SIG-M5 (cell line): Measurements from ENCODE around the gene IFFO2.
"Not testable (repeated sequence)": the region's sequence is repeated elsewhere in the genome, so short reads cannot be mapped to it uniquely, and the experiment has no call there.

Experiments
- DNase-seq: peaks from one replicate; lab custom pipeline; 2025; lab: John Stamatoyannopoulos, UW

Gene IFFO2

DNA sequence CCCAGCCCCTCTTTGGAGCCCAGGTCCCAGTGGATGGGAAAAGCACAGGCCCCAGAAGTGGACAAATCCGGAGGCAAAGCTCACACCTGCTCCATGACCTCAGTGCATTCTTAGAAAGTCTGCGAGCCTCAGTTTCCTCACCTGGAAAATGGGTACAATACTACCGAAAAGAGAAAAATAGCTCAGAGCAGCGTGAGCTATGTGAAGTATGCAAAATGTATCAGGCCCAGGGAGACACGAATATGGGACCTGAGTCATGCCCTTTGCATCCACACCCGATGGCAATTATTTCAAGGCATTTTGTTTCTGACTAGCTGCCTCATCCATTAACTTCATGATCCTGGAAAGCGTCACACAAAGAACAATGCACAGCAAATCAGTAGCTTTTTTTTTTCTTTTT lies 63.4 kb downstream of the IFFO2 start:
- no peak for DNase-seq

DNA sequence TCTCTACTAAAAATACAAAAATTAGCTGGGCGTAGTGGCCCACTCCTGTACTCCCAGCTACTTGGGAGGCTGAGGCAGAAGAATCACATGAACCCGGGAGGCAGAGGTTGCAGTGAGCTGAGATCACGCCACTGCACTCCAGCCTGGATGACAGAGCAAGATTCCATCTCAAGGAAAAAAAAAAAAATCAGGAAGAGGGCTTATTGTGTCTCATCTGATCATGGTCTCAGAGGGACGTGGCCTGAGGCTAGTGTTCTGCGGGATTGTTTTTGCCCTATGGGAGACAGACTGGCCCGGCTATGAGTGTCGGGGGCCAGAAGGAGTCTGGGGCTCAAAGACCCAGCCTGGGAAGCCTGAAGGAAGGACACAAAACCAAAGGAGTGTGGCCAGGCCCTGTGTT lies 64.6 kb downstream of the IFFO2 start:
- not testable (repeated sequence) for DNase-seq

DNA sequence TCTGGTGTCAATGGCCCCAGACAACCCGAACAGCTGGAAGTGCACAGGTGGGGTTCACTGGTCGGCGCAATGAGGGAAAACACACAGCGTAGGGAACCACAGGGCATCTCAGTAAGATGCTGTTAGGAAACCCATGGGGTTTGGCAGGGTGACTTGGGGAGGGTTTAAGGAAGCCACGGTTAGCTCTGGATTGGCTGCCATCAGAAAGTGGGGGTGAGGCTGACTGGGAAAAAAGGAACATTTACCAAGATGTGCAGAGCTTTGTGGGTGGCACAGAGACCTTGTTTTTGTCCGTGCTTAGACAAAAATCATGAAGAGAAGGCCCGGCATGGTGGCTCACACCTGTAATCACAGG lies 65.1 kb downstream of the IFFO2 start:
- no peak for DNase-seq

DNA sequence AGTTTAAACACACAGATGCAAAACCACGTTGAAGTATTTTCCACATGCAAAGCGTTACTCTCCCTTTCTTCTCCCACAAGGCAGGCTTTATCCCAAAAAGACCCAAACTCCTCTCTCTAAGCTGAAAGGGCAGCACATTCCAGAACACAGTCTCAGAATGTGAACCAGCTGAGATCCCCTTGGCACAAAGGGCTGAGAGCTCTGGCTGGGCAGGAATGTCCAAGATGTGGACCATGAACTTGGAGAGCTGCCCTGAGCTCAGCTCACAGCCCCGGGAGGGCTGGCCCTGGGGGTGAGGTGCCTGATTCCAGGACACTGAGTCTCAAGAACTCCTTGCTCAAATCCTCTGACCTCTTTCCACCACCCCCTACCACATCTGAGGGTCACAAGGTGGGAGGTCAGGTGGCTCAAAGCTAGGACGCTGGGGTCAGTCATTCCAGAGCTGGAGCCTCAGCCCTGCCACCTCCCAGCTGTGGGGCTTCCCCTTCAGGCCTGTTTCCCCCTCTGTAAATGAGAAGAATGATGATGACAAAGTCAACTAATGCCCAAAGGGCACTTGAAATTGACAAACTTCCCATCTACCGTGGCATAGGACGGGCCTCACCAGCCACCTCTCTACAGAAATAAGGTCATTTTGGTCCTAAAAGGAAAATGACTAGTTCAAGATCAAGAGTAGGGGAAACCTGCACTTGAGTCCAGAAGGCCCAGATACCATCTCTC lies 65.6 kb downstream of the IFFO2 start:
- DNase-seq, result no peak

DNA sequence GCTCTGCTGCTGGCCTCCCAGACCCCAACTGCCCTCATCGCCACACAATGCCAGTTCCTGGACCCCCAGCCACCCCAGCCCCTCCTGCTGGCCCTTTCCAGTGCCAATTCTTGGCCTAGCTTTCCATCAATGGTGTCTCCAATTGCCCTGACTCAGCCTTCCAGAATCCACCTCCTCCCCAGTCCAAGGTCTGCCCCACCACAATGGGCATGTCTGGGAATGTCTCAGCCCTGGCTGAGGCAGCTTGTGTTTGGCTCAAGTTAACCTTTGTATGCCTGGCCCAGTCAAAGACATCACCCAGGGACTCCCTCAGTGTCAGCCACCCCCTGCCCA lies 70.5 kb downstream of the IFFO2 start:
- no peak for DNase-seq

DNA sequence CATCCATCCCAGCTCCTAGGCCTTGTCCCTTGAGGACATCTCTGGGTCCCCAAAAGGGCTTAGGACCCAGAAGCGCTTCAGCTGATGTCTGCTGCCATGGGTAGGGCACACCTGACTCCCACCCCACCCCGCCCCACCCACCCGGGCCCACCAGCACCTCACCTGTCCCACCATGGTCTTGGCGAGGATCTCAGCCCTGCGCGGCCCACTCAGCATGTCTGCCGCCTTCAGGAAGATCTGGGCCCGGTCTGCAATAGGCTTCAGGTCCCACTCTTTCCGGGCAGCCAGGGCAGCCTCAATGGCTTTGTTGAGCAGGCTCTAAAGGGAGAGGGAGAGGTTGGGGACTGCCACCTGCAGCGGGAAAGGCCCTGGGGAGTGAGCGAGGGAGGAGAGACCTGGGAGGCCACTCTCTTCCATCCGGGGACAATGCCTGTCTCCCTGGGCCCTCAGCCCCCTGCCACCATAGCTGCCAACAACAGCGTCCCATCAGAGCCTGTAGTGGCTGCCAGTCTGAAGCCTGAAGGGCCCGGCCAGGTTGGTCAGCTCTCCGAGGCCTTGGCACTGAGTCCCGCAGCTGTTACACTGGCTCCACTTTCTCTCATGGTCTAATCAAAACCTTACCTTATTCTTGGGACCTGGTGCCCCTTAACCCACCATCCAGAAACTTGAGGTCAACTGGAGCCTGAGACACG lies 71.0 kb downstream of the IFFO2 start:
- DNase-seq, result no peak

DNA sequence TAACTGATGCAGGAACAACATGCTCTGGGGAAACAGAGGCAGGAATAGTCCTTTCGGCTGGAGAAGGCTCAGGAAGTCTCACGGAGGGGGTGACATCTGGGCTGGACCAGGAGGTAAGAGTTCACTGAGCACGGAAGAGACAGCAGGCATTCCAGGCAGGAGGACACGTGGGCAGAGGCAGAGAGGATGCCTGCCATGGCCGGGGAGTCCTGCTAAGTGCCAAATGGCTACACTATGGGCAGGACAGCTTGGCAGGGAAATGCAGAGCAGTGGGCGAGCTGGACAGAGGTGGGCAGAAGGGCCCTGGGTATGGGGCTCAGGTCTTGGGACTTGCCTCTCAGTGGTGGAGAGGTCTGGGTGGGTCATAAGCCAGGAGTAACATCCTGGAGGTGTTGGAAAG lies 71.7 kb downstream of the IFFO2 start:
- no peak for DNase-seq

DNA sequence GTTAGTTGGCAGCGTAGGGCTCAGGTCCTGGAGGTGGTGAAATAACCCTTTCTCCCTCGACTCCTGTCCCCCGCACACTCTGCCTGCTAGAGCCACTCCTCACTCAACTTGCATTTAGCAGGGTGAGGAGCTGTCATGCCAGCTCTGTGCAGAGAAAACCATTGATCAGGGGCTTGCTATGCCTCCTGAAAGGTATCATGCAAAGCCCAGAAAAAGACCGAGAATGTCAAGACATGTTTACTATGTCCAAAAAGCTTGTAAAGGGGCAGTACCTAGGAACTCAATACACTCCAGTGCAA lies 72.1 kb downstream of the IFFO2 start:
- no peak for DNase-seq

DNA sequence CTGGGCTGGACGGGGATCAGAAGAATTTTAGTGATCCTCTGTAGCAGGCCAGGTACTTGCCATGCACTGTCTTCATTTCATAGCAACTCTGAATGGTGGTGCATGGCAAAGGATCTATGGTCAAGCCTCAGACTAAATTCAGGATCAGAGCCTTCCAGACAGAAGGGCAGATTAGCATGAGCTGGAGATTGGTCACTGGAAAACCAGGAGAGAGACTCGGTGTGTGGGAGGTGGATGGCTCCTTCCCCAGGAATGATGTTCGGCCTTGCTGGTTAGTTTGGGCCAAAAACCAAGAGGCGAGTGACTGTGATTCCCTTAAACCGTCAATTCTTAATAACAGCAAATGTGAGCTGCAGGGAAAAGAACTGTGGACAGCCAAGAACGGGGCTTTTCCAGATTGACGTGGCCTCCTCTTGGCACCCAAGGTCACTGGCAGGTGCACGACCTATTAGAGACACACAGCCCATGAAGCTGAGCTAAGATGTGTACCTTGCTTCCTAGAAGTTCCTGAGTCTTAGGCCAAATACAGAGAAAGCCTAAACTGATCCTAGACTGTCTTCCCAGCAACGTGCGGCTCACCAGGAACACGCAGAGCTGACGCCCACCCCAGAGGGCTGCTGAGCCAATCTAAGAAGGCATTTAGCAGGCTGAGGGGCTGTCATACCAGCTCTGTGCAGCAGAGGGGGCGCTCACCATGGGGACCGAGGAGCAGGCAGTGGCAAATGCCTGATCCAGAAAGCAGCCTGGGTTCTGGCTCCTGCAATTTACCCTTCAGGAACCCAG lies 72.6 kb downstream of the IFFO2 start:
- no peak for DNase-seq

DNA sequence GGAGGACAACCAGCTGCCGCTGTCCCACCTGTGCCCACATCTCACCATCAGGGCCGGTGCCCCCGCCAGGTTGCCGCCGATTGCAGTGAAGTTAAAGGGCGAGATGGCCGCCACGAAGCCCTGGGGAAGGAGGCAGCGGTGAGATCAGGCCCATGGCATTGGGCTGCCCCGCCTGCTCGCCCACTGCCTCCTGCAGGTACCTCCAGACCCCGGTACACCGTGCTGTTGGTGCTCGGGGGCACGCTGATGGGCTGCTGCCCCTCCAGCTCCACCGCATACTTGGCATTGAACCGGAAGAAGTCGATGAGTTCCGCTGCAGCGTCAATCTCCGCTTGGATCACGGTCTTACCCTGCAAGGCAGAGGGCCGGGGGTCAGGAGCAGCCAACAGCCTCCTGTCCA lies 73.4 kb downstream of the IFFO2 start:
- DNase-seq, result no peak

DNA sequence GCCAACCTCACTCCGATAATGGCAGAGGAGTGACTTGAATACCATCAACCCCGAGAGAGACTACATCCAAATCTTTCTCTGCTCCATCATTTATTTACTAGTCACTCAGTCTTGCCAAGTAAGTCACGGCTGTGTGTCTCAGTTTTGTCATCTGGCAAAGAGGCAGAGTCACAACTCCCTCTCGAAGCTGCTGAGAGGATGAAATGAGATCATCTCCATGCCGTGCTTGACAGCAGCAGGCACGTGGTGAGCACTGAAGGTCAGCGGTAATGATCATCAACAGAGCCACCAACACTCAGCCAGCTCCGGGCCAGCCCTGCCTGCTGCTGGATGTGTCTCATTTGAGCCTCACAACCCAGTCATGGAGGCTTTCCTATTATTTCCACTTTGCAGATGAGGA lies 74.0 kb downstream of the IFFO2 start:
- no peak for DNase-seq

DNA sequence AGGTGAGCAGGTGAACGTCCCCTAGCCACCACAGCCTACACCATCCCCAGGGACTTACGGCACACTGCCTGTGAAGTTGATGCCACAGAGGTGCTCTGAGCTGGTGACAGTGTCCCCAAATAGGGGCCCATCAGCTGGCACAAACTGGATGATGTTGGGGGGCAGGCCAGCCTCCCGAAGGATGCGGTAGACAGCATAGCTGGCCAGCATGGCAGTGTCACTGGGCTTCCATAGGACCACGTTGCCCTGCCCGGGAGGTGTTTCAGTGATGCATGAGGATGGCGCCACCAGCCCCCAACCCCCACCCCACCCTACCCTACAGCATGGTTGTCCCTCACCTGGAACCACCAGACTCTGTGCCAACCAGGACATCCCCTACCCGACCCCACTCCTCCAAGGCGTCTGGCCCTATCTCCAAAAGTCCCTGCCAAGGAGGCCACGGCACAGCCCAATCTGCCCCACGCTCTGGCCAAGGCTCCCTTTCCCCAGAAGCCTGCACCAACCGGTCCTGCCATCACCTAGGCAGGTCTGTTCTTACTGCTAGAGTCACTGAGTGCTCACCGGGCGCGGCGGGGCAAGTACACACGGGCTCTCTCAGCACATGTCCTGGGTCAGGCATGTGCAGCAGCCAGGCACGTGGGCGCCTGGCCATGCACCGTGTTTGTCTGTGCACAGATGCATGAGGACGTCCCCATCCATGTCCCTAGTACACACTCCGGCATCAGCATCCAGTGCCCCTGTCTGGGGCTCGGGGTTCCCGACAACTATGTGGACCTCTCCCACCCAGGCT lies 74.6 kb downstream of the IFFO2 start:
- DNase-seq, result no peak

DNA sequence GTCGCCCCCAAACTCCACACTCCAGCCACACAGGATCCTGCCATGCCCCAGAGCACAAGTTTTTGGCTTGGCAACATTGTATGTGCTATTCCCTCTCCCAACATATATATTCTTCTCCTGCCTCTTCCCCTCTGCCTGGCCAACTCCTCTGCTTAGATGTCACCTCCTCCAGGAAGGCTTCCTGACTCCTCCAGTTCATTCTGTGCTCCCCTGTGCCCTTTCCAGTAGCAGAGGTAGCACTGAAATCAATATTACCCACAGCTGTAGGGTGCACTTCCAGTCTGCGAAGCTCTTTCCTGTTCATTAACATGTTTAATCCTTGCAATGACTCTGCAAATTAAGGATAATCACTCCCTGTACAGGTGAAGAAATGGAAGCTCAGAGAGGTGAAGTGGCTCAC lies 75.3 kb downstream of the IFFO2 start:
- DNase-seq, result no peak

DNA sequence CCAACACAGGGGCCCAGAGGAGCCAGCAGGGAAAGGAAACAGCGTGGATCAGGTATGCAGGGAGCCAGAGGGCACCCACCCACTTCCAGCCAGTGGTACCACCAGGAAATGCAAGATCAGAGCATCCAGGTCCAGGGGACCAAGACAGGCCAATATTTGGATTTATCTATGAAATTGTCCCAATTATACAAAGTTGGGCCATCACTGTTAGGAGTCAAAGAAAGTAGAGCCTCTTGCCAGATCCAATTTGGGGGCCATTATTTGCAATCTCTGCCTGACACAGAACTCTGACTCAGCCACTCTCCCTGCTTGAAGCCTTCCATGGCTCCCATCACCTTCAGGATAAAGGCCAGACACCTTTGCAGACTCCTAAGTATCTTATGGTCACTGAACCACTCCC lies 75.9 kb downstream of the IFFO2 start:
- DNase-seq, result no peak

DNA sequence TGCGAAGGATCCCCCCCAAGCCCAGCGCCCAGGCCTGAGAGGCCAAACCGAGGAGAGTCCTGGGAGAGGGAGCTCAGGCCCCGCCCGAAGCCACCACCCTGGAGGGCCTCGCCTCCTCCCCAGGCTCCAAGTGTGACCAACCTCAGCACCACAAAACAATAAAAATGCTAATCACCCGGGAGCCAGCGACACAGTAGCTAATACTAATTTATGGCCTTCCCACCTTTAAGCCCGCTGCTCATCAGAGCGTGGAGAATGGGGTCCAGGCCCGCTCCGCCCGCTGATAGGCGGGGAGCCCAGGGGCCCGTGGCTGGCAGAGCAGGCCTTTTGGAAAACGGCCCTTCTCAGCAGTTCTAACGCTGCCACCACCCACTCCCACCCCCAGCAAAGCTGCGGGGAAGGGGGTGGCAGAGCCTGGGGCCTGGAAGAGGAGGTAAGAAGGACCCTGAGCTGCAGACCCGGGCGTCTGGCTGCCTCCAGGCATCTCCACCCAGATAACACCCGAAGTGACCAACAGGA lies 76.6 kb downstream of the IFFO2 start:
- no peak for DNase-seq

DNA sequence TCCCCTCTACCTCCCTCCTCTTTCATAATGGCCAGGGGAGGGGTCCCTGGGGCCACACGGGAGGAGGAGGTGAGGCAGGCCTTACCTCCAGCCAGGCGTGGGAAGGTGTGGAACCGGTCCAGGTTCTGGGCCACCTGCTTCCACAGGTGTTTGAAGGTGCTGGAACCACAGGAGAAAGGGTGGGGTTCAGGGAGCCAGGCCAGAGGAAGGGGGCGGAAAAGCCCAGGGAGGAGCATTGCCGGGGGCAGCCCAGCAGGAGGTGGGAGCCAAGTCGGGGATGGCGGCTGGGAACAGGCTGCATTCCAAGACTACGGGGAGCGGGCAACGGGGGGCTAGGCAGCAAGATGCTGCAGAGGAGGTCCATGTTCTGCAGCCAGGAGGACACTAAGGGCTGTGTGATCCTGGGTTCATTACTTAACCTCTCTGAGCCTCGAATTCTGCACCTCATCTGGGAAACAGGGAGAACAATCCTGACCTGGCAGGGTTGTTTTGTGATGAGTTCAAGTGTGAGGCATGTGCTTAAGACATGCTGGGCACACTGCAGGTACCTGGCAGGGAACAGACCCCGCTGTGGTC lies 77.2 kb downstream of the IFFO2 start:
- no peak for DNase-seq

DNA sequence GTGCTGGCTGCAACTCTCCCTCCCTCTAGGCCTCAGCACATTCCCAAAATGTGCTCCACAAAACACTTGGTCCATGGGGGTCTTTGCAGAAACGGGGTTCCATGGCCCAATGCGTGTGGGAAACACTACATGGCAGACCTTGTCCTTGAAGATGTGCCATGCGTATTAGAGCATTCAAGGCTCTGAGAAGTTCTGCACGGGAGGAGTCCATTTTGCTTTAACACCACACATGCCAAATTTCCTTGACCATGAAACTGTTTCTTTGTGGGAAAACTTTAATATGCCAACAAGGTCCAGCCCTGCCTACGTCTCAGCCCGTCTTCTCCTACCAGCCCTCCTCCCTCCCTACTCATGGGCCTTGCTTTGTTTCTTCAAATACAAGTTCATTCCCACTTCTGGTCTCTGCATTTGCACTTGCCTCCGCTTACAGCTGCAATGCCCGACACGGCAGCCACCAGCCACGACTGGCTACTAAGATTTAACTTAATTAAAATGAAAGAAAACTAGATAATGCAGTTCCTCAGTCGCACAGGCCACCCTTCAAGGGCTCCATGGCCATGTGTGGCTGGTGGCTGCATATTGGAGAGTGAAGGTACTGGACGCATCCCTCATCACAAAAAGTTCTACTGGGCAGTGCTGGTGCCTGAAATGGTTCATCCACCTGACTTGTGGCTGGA lies 77.8 kb downstream of the IFFO2 start:
- no peak for DNase-seq

DNA sequence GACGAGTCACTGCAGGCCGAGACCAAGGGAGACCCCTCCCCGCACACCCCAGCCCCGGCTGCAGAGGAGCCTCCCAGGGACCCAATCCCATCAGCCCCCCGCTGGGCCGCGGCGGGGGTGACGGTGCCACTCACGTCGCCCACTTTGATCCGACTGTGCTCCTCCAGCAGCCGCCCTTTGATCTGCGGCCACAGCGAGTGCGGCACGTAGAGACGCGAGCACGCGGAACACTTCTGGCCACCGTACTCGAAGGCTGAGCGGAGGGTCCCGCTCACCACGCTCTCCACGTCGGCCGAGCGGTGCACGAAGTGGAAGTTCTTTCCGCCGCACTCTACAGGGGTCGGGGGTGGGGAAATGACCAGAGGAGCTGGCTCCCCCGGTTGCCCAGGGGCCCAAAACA lies 79.2 kb downstream of the IFFO2 start:
- no peak for DNase-seq

DNA sequence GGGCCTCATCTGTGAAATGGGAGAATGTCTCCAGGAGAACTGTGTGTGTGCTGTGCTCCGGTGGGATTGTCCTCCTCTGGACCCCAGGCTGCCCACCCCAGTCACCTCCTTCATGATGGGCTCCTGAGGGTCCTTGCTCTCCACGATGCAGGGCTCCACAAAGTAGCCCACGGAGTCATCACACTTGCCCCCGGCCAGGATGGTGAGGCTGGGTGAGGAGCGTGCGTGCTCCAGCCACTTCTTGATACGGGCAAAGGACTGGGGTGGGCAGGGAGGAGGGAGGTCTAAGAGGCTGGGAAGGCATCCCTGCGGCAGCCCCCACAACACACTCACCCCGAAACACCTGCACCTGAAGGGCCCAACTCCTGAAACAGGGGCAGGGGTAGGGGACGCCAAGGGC lies 80.3 kb downstream of the IFFO2 start:
- no peak for DNase-seq

DNA sequence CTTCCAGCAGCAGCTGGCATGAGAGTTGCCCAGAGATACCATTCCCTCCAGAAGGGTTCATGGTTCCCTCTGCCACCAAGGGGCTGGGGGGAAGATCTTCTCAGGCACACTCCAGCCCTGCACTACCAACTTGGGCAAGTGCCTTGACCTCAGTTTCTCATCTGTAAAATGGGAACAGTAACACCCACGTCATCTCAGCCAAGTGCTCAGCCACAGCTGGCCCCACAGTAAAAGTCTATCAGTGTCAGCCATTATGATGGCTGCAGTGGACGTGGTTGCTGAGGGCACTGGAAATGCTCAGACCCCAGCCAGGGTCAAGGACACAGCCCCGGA lies 80.7 kb downstream of the IFFO2 start:
- DNase-seq, result no peak

DNA sequence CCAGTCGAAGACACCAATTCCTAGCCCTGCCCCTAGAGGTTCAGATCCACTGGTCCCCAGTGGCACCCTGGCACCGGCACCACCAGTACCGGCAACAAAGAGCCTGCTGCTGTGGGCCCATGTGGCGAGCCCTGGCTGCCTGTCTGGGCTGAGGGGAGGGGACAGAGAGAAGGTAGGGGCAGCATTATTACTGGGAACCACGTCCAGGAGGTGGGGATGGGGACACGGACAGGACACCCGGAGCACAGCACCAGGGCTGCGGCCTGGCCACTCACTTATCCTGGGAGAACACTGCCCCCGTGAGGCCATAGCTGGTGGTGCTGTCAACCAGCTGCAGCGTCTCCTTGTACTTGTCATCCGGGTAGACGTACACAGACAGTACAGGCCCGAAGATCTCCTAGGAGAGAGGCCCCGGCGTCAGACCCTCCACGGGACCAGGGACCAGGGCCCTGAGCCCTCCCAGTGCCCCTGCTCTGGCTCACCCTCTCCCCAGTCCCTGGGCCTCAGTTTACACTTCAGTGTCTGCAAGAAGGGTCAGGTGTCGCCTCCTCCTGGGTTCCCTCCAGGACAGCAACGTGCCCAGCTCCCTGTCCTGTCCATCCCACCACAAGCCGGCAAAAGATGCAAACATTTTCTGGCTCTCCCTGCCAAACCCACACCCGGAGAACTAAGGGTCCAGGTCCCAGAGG lies 81.2 kb downstream of the IFFO2 start:
- no peak for DNase-seq
